ENCODE results near the gene BEND6. TPM values are rescaled to one million over a fixed set of nuclear protein-coding genes. Genes with fewer than 3 reads are reported as not detected.

Gene BEND6
- total and polyA plus RNA-seq, 2 of the 13 experiments (the other 11 are each of a cell fraction or from before 2014, with no cell fraction given): 0.20 to 0.21 TPM

DNA sequence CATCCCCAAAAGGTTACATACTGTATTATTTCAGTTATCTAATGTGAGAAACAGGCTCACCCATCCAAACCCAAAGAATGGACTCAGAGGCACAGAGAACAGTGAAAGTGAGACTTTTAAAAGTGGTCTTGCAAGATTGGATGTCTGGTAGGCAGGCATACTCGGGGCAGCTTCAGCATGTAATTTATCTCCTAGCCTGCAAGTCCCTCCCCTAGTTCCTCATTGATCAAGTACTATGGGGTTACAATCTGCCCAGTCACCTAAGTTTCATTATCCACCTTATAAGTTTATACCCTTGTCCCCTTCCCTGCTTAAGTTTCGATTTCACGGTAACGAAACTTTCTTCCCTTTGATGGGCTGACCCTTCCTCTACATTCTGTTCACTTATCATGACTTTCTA is 114.3 kb downstream of the BEND6 start (continued):
- TF ChIP-seq, protein P1, sequence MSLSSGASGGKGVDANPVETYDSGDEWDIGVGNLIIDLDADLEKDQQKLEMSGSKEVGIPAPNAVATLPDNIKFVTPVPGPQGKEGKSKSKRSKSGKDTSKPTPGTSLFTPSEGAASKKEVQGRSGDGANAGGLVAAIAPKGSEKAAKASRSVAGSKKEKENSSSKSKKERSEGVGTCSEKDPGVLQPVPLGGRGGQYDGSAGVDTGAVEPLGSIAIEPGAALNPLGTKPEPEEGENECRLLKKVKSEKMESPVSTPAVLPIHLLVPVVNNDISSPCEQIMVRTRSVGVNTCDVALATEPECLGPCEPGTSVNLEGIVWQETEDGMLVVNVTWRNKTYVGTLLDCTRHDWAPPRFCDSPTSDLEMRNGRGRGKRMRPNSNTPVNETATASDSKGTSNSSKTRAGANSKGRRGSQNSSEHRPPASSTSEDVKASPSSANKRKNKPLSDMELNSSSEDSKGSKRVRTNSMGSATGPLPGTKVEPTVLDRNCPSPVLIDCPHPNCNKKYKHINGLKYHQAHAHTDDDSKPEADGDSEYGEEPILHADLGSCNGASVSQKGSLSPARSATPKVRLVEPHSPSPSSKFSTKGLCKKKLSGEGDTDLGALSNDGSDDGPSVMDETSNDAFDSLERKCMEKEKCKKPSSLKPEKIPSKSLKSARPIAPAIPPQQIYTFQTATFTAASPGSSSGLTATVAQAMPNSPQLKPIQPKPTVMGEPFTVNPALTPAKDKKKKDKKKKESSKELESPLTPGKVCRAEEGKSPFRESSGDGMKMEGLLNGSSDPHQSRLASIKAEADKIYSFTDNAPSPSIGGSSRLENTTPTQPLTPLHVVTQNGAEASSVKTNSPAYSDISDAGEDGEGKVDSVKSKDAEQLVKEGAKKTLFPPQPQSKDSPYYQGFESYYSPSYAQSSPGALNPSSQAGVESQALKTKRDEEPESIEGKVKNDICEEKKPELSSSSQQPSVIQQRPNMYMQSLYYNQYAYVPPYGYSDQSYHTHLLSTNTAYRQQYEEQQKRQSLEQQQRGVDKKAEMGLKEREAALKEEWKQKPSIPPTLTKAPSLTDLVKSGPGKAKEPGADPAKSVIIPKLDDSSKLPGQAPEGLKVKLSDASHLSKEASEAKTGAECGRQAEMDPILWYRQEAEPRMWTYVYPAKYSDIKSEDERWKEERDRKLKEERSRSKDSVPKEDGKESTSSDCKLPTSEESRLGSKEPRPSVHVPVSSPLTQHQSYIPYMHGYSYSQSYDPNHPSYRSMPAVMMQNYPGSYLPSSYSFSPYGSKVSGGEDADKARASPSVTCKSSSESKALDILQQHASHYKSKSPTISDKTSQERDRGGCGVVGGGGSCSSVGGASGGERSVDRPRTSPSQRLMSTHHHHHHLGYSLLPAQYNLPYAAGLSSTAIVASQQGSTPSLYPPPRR (CRISPR knock-in tag; IDR thresholded peaks at IDR 0.05; ENCODE audit: borderline replicate concordance): no peak

DNA sequence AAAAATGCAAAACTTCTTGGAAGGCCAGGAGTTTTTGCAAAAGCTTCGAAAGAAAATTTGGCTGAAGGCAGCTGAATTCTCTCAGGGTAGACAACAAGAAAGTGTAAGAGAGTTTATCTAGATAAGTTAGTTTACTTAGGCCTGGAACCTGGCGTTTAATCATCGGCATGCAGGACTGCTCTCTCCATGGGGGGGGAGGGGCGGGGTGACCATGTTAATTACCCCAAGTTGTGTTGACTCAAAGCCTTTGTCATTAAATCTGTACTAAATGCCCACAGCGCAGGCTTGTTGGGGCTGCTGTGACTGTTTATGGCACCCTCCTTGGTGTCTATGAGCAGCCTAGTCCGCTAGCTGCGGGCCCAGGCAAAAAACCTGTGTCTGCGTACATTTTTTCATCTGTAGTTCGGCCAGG is 115.0 kb downstream of the BEND6 start:
- no peak for TF ChIP-seq HHEX (CRISPR knock-in tag; IDR thresholded peaks at IDR 0.05)
- TF ChIP-seq, protein P2, sequence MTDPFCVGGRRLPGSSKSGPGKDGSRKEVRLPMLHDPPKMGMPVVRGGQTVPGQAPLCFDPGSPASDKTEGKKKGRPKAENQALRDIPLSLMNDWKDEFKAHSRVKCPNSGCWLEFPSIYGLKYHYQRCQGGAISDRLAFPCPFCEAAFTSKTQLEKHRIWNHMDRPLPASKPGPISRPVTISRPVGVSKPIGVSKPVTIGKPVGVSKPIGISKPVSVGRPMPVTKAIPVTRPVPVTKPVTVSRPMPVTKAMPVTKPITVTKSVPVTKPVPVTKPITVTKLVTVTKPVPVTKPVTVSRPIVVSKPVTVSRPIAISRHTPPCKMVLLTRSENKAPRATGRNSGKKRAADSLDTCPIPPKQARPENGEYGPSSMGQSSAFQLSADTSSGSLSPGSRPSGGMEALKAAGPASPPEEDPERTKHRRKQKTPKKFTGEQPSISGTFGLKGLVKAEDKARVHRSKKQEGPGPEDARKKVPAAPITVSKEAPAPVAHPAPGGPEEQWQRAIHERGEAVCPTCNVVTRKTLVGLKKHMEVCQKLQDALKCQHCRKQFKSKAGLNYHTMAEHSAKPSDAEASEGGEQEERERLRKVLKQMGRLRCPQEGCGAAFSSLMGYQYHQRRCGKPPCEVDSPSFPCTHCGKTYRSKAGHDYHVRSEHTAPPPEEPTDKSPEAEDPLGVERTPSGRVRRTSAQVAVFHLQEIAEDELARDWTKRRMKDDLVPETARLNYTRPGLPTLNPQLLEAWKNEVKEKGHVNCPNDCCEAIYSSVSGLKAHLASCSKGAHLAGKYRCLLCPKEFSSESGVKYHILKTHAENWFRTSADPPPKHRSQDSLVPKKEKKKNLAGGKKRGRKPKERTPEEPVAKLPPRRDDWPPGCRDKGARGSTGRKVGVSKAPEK (CRISPR knock-in tag; IDR thresholded peaks at IDR 0.05; ENCODE audit: borderline replicate concordance): no peak
- no peak for TF ChIP-seq ESRRA (CRISPR knock-in tag; IDR thresholded peaks at IDR 0.05; ENCODE audit: low read depth)
- no peak for TF ChIP-seq ZNF674 (CRISPR knock-in tag; IDR thresholded peaks at IDR 0.05; ENCODE audit: low read depth)
- no peak for TF ChIP-seq GATA4 (IDR thresholded peaks at IDR 0.05; ENCODE audit: borderline replicate concordance, low read depth)
- Histone ChIP-seq H3K9me3 (ENCODE audit: low read length) (no peaks in the 10 kb centered on the region), H3K9ac (ENCODE audit: insufficient read depth, low read depth, low read length) (no peak overlapping the region), H3K79me2 (ENCODE audit: insufficient read depth, low read length) (no peaks in the 10 kb centered on the region), H3K4me3 (replicated peaks in 1 of 3; ENCODE audit: insufficient read depth in 1 of 3, low read depth in 2 of 3, low read length in 3 of 3) (no peak overlapping the region), H4K20me1 (ENCODE audit: insufficient read depth, low read length) (no peaks in the 10 kb centered on the region), H3K36me3 (replicated peaks in 1 of 2; ENCODE audit: control insufficient read depth in 1 of 2, insufficient read depth in 2 of 2, low read length in 2 of 2) (peaks cover 2 to 5% of the 10 kb centered on the region in 2 experiments; a peak in 3 of 5 replicates), H2AFZ (ENCODE audit: low read length) (no peak overlapping the region), H3K27me3 (ENCODE audit: control insufficient read depth in 1 of 2, insufficient read depth in 2 of 2, low read length in 2 of 2) (no peaks in the 10 kb centered on the region), H3K4me1 (ENCODE audit: insufficient read depth, low read length) (no peaks in the 10 kb centered on the region), H3K4me2 (ENCODE audit: low read depth, low read length) (no peak overlapping the region), H3K27ac (ENCODE audit: extremely low read length, insufficient read depth, low read length) (no peak overlapping the region)
- ATAC-seq: no peak
- no peak for DNase-seq (ENCODE audit: low spot score)
- CTCF ChIA-PET (ENCODE audit: low intra/inter-chr PET ratio, low total read pairs): no interaction called here
- no TSS peak for BruUV-seq (replicated peaks)
- in situ Hi-C loops (cut with HindIII; ENCODE audit: extremely low pct_ligation_motif_present, low pct_unique_long_range_greater_than_20kb) (no loop called here), intact Hi-C loops (cut with micrococcal nuclease; ENCODE audit: unreplicated experiment) (no loop called here)
- no peak for FAIRE-seq
- WGBS (ENCODE audit: low lambda C conversion rate): 95% methylated on average over 9 of the region's 9 CpGs
- POLR2A ChIA-PET: no interaction called here
